Measurements from ENCODE around the gene SMIM35.

SMIM35 gene

GRCh38 chr11:118000850-118001228, 85.9 kb downstream of the SMIM35 start:
- no peak for ATAC-seq

- no peak for ATAC-seq
Observed at GRCh38 chr11:118000067-118000849, 86.5 kb downstream of the SMIM35 start.

- no peak for ATAC-seq
Observed at GRCh38 chr11:117999354-117999993, 87.3 kb downstream of the SMIM35 start.

- ATAC-seq, result no peak
Observed at GRCh38 chr11:117998664-117999353, 88.0 kb downstream of the SMIM35 start.

- peak; percentile 41 to 46 for ATAC-seq
Observed at GRCh38 chr11:117997823-117998579, 88.8 kb downstream of the SMIM35 start.

GRCh38 chr11:117997406-117997805, 89.4 kb downstream of the SMIM35 start:
- no peak for ATAC-seq

- ATAC-seq, result no peak
Observed at GRCh38 chr11:117996058-117996457, 90.7 kb downstream of the SMIM35 start.

- ATAC-seq, result no peak
Observed at GRCh38 chr11:117995472-117995871, 91.3 kb downstream of the SMIM35 start.

- no peak for ATAC-seq
Observed at GRCh38 chr11:117993988-117994745, 92.6 kb downstream of the SMIM35 start.

- ATAC-seq, result no peak
Observed at GRCh38 chr11:117992620-117993019, 94.1 kb downstream of the SMIM35 start.

GRCh38 chr11:117992136-117992535, 94.6 kb downstream of the SMIM35 start:
- ATAC-seq, result no peak

GRCh38 chr11:117989351-117990102, 97.2 kb downstream of the SMIM35 start:
- ATAC-seq, result no peak

- ATAC-seq, result peak; percentile 61 to 63
Observed at GRCh38 chr11:117986981-117987574, 99.7 kb downstream of the SMIM35 start.

- ATAC-seq, result peak; percentile 73 to 74
Observed at GRCh38 chr11:117985953-117986887, 100.5 kb downstream of the SMIM35 start, which contains the start of gene IL10RA. IL10RA (plus strand) TSS chr11:117986394; CDS start chr11:117986468, 74 bp downstream.

GRCh38 chr11:117984476-117984875, 102.3 kb downstream of the SMIM35 start:
- no peak for ATAC-seq

GRCh38 chr11:117983163-117983475, 103.6 kb downstream of the SMIM35 start:
- ATAC-seq, result no peak

- ATAC-seq, result no peak
Observed at GRCh38 chr11:117980720-117981119, 106.0 kb downstream of the SMIM35 start.

GRCh38 chr11:117980280-117980679, 106.5 kb downstream of the SMIM35 start:
- peak; percentile 54 to 58 for ATAC-seq

GRCh38 chr11:117979481-117980211, 107.1 kb downstream of the SMIM35 start:
- peak; percentile 65 to 71 for ATAC-seq

All from activated CD4-positive, CD25-positive, alpha-beta regulatory T cell treated with anti-CD3 and anti-CD28 coated beads, Interleukin-2, amount 50 U/mL, for 24 hours (primary cell).